ENCODE results near the gene SH3BP2. TPM values are rescaled to one million over a fixed set of nuclear protein-coding genes. Genes with fewer than 3 reads are reported as not detected.

The SH3BP2 gene
- total RNA-seq, 6 experiments from 2014 or later, result 17.6 to 25.4 (median 20.5) TPM

GRCh38 chr4:2794486-2795299, 1.8 kb downstream of the SH3BP2 start:
- DNase-seq, result peak; percentile 75
- no peak for TF ChIP-seq CTCF (IDR thresholded peaks at IDR 0.05)
- H3K27me3 Mint-ChIP-seq (ENCODE audit: insufficient read depth), result no peaks in the 10 kb centered on the region; the same call in 1 of the 2 replicates
- peaks cover 50% of the 10 kb centered on the region for H3K4me1 Mint-ChIP-seq (ENCODE audit: low read depth)
- no peaks in the 10 kb centered on the region for H3K9me3 Mint-ChIP-seq
- peak overlapping the region; percentile 93 for H3K27ac Mint-ChIP-seq
- peak overlapping the region; percentile 88 for H3K4me3 Mint-ChIP-seq
- H3K36me3 Mint-ChIP-seq (ENCODE audit: low read depth), result no peaks in the 10 kb centered on the region

GRCh38 chr4:2795300-2795892, 2.5 kb downstream of the SH3BP2 start:
- DNase-seq, result no peak
- Mint-ChIP-seq H3K27me3 (ENCODE audit: insufficient read depth) (no peaks in the 10 kb centered on the region; the same call in 1 of the 2 replicates), H3K27ac (peak overlapping the region; percentile 93), H3K4me1 (ENCODE audit: low read depth) (peaks cover 50% of the 10 kb centered on the region), H3K36me3 (ENCODE audit: low read depth) (no peaks in the 10 kb centered on the region), H3K9me3 (no peaks in the 10 kb centered on the region), H3K4me3 (no peak overlapping the region; the same call in 1 of the 2 replicates)
- TF ChIP-seq CTCF (IDR thresholded peaks at IDR 0.05), result no peak

GRCh38 chr4:2795893-2796848, 3.3 kb downstream of the SH3BP2 start:
- H3K27me3 Mint-ChIP-seq (ENCODE audit: insufficient read depth), result no peaks in the 10 kb centered on the region; the same call in 1 of the 2 replicates
- peak; percentile 87 for DNase-seq
- no peaks in the 10 kb centered on the region for H3K36me3 Mint-ChIP-seq (ENCODE audit: low read depth)
- peak; percentile 22; the same call in 1 of the 2 replicates for TF ChIP-seq CTCF (IDR thresholded peaks at IDR 0.05)
- peaks cover 57% of the 10 kb centered on the region for H3K4me1 Mint-ChIP-seq (ENCODE audit: low read depth)
- H3K4me3 Mint-ChIP-seq, result peak overlapping the region; percentile 24
- no peaks in the 10 kb centered on the region for H3K9me3 Mint-ChIP-seq
- peak overlapping the region; percentile 91 for H3K27ac Mint-ChIP-seq

- DNase-seq, result no peak
- no peaks in the 10 kb centered on the region for H3K36me3 Mint-ChIP-seq (ENCODE audit: low read depth)
- no peaks in the 10 kb centered on the region for H3K9me3 Mint-ChIP-seq
- peak overlapping the region; percentile 91 for H3K27ac Mint-ChIP-seq
- H3K27me3 Mint-ChIP-seq (ENCODE audit: insufficient read depth), result no peaks in the 10 kb centered on the region; the same call in 1 of the 2 replicates
- H3K4me1 Mint-ChIP-seq (ENCODE audit: low read depth), result peaks cover 65% of the 10 kb centered on the region
- TF ChIP-seq CTCF (IDR thresholded peaks at IDR 0.05), result no peak
- H3K4me3 Mint-ChIP-seq, result peak overlapping the region; percentile 15; the same call in 1 of the 2 replicates
These were observed 4.1 kb downstream of the SH3BP2 start for GRCh38 chr4:2796849-2797544.

All from HFFc6 (cell line).